ENCODE results near the gene SERPINB7. TPM values are rescaled to one million over a fixed set of nuclear protein-coding genes. Genes with fewer than 3 reads are reported as not detected.
"Not testable (repeated sequence)": the region's sequence is repeated elsewhere in the genome, so short reads cannot be mapped to it uniquely, and the experiment has no call there.

The SERPINB7 gene
- polyA plus RNA-seq, 1 donor from 2014 or later = not detected

DNA sequence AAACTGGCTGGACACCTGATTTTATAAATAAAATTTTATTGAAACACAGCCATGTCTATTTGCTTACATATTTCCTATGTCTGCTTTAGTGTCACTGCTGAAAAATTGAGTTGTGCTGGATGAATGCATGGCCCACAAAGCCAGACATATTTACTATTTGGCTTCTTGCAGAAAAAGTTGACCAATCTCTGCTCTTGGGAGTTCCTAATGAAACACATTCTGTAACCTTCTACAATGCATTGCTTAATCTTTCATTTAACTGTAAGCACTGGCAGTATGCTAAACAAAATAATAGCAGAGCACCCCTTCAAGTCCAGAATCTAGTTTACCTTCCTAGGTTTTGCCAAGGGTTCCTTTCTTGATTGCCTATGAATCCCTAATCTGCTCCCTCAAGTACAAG lies 17.7 kb upstream of the SERPINB7 start:
- no peaks in the 10 kb centered on the region for H4K20me1 ChIP-seq (ENCODE audit: insufficient read depth)
- no peaks in the 10 kb centered on the region for H3F3A ChIP-seq (ENCODE audit: insufficient read depth, low read length, poor library complexity, severe bottlenecking)

DNA sequence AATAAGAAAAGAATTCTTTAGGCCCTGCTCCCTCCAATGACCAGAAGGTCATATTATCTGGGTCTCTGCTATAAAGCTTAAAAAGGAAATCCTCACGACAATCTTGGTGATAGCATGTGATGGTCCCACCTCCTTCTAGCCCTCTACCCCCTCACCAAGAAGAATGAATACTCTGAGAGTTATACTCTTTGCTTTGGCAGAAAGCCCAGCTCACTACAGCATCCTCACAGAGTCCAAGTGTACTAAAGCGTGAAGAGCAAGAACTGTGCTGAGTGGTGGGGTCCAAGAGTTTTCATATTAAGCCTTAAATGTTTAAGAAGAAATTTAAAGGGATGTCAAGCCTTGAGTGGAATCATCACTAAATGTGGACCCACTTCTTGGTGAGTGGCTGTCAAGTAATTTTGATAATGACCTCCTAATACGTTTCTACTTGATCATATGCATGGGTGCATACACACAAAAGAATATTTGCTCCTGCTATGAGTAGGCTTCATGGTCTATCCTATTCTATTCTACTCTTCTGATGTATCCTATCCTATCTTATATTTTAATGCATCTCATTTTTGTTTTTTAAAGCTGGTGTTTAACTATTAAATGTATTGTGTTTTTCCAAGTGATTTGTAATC lies 16.5 kb upstream of the SERPINB7 start:
- Histone ChIP-seq H4K20me1 (ENCODE audit: insufficient read depth) (no peaks in the 10 kb centered on the region), H3K9me3 (ENCODE audit: low read length) (no peaks in the 10 kb centered on the region), H3K4me2 (ENCODE audit: low read length) (no peak overlapping the region)

More for the DNA sequence above, 17.7 kb upstream of the SERPINB7 start:
- Histone ChIP-seq H3K4me3 (ENCODE audit: low read length) (no peak overlapping the region), H3K27ac (ENCODE audit: low read length) (no peak overlapping the region), H3K9ac (ENCODE audit: low read length) (no peak overlapping the region), H3K27me3 (ENCODE audit: insufficient read depth, low read depth, low read length) (no peaks in the 10 kb centered on the region), H3K79me2 (replicated peaks; ENCODE audit: insufficient read depth, low read length) (no peaks in the 10 kb centered on the region), H3K9me2 (ENCODE audit: insufficient read depth, low read length) (no peaks in the 10 kb centered on the region), H3K36me3 (ENCODE audit: insufficient read depth, low read length) (no peaks in the 10 kb centered on the region), H3K4me2 (ENCODE audit: low read length) (no peak overlapping the region), H2AFZ (ENCODE audit: low read depth, low read length) (no peak overlapping the region), H3K9me3 (ENCODE audit: low read length) (no peaks in the 10 kb centered on the region)
- TF ChIP-seq EP300 (conservative IDR thresholded peaks at IDR 0.05; ENCODE audit: poor library complexity, severe bottlenecking) = no peak
- TF ChIP-seq SMC3 (conservative IDR thresholded peaks at IDR 0.05; ENCODE audit: poor library complexity) = no peak
- TF ChIP-seq, protein P1, sequence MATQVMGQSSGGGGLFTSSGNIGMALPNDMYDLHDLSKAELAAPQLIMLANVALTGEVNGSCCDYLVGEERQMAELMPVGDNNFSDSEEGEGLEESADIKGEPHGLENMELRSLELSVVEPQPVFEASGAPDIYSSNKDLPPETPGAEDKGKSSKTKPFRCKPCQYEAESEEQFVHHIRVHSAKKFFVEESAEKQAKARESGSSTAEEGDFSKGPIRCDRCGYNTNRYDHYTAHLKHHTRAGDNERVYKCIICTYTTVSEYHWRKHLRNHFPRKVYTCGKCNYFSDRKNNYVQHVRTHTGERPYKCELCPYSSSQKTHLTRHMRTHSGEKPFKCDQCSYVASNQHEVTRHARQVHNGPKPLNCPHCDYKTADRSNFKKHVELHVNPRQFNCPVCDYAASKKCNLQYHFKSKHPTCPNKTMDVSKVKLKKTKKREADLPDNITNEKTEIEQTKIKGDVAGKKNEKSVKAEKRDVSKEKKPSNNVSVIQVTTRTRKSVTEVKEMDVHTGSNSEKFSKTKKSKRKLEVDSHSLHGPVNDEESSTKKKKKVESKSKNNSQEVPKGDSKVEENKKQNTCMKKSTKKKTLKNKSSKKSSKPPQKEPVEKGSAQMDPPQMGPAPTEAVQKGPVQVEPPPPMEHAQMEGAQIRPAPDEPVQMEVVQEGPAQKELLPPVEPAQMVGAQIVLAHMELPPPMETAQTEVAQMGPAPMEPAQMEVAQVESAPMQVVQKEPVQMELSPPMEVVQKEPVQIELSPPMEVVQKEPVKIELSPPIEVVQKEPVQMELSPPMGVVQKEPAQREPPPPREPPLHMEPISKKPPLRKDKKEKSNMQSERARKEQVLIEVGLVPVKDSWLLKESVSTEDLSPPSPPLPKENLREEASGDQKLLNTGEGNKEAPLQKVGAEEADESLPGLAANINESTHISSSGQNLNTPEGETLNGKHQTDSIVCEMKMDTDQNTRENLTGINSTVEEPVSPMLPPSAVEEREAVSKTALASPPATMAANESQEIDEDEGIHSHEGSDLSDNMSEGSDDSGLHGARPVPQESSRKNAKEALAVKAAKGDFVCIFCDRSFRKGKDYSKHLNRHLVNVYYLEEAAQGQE (IDR thresholded peaks at IDR 0.05; ENCODE audit: borderline replicate concordance) = no peak

GRCh38 chr18:63759786-63760185 lies 15.4 kb upstream of the SERPINB7 start:
- not testable (repeated sequence) for H3K36me3 ChIP-seq (ENCODE audit: insufficient read depth, low read length); H2AFZ ChIP-seq (ENCODE audit: low read depth, low read length); H3K9ac ChIP-seq (ENCODE audit: low read length); H3K9me3 ChIP-seq (ENCODE audit: low read length); H4K20me1 ChIP-seq (ENCODE audit: insufficient read depth); H3F3A ChIP-seq (ENCODE audit: insufficient read depth, low read length, poor library complexity, severe bottlenecking); H3K27me3 ChIP-seq (ENCODE audit: insufficient read depth, low read depth, low read length); H3K79me2 ChIP-seq (replicated peaks; ENCODE audit: insufficient read depth, low read length); H3K27ac ChIP-seq (ENCODE audit: low read length); H3K4me2 ChIP-seq (ENCODE audit: low read length); H3K4me3 ChIP-seq (ENCODE audit: low read length); H3K9me2 ChIP-seq (ENCODE audit: insufficient read depth, low read length)

More for the DNA sequence above, 16.5 kb upstream of the SERPINB7 start:
- Histone ChIP-seq H3F3A (ENCODE audit: insufficient read depth, low read length, poor library complexity, severe bottlenecking) (no peaks in the 10 kb centered on the region), H3K36me3 (ENCODE audit: insufficient read depth, low read length) (no peaks in the 10 kb centered on the region), H2AFZ (ENCODE audit: low read depth, low read length) (no peak overlapping the region), H3K9me2 (ENCODE audit: insufficient read depth, low read length) (no peaks in the 10 kb centered on the region), H3K27me3 (ENCODE audit: insufficient read depth, low read depth, low read length) (no peaks in the 10 kb centered on the region), H3K9ac (ENCODE audit: low read length) (no peak overlapping the region), H3K4me3 (ENCODE audit: low read length) (no peak overlapping the region), H3K27ac (ENCODE audit: low read length) (no peak overlapping the region), H3K79me2 (replicated peaks; ENCODE audit: insufficient read depth, low read length) (no peaks in the 10 kb centered on the region)
- TF ChIP-seq, protein P1 (IDR thresholded peaks at IDR 0.05; ENCODE audit: borderline replicate concordance) = no peak
- TF ChIP-seq RAD21 (conservative IDR thresholded peaks at IDR 0.05) = no peak
